B cell (primary cell): Measurements from ENCODE around the gene JUNB. TPM values are rescaled to one million over a fixed set of nuclear protein-coding genes. Genes with fewer than 3 reads are reported as not detected.

Experiments used
- ATAC-seq: fragments of 200-7000 bp; cut with Tn5 transposase; one replicate; pipeline ENCODE4 v1.10.0; 2021; ENCODE audit warnings: low read depth, mild to moderate bottlenecking, moderate number of reproducible peaks, moderate library complexity
- CTCF ChIA-PET: fragments of 350-600 bp; sonication (Branson Sonifier 250); formaldehyde crosslinking; loops from one replicate; lab custom pipeline; 2021; ENCODE audit warnings: antibody characterized with exemption, inconsistent platforms; lab: Charles Lee
- POLR2A ChIA-PET: fragments of 350-600 bp; sonication (Branson Sonifier 250); formaldehyde crosslinking; loops from one replicate; lab custom pipeline; 2021; ENCODE audit warnings: antibody characterized with exemption; lab: Charles Lee
- DNase-seq: peaks from one replicate; pipeline ENCODE4 v3.0.0; 2013
- H2AFZ ChIP-seq: 2 replicates; pipeline ENCODE4 v1.6.1; 2012; ENCODE audit warnings: mild to moderate bottlenecking, low read depth, low read length; ENCODE audit not compliant: insufficient read depth, poor library complexity, severe bottlenecking
- H3K27ac ChIP-seq, 2 donors: 1 replicate in 1 of 2; 2 replicates in 1 of 2; pipeline ENCODE4 v1.5.1; 2012 to 2013; ENCODE audit warnings: low read length in 2 of 2, mild to moderate bottlenecking in 2 of 2, moderate library complexity in 1 of 2
- H3K27me3 ChIP-seq, 4 experiments: fragments of 200-600 bp in 1 of 4; sonication (generic) in 1 of 4; replicated peaks in 1 of 4; 1 replicate in 2 of 4; 2 replicates in 2 of 4; pipeline versions ENCODE4 v1.6.1 to v1.7.0; 2013 to 2016; ENCODE audit warnings: low read length in 3 of 4, mild to moderate bottlenecking in 2 of 4, mixed read lengths in 1 of 4, moderate library complexity in 1 of 4; ENCODE audit not compliant: insufficient read depth in 4 of 4, control insufficient read depth in 3 of 4; ENCODE audit errors: control extremely low read depth in 1 of 4
- H3K36me3 ChIP-seq, 2 experiments: replicated peaks in 1 of 2; 1 replicate in 1 of 2; 2 replicates in 1 of 2; pipeline versions ENCODE4 v1.6.1 to v1.7.1; 2013; ENCODE audit warnings: low read length in 1 of 2; ENCODE audit not compliant: insufficient read depth in 2 of 2, control insufficient read depth in 1 of 2; ENCODE audit errors: control extremely low read depth in 1 of 2, extremely low read depth in 1 of 2
- H3K4me1 ChIP-seq, 2 donors: fragments of 200-600 bp in 1 of 2; sonication (generic) in 1 of 2; 1 replicate in 1 of 2; 2 replicates in 1 of 2; pipeline versions ENCODE4 v1.5.1 to v1.6.1; 2013 to 2017; ENCODE audit warnings: low read length in 2 of 2; ENCODE audit not compliant: control insufficient read depth in 2 of 2, insufficient read depth in 2 of 2
- H3K4me2 ChIP-seq: replicated peaks from 2 replicates; pipeline ENCODE3; 2012; ENCODE audit warnings: mild to moderate bottlenecking, low read depth, low read length; ENCODE audit not compliant: poor library complexity, severe bottlenecking
- H3K4me3 ChIP-seq, 5 experiments: fragments of 200-600 bp in 1 of 5; sonication (generic) in 1 of 5; 1 replicate in 3 of 5; 2 replicates in 2 of 5; pipeline versions ENCODE4 v1.5.1 to v1.7.0; 2011 to 2016; ENCODE audit warnings: low read length in 4 of 5, mild to moderate bottlenecking in 4 of 5, low read depth in 2 of 5, control low read depth in 1 of 5, moderate library complexity in 1 of 5; ENCODE audit not compliant: insufficient read depth in 1 of 5; ENCODE audit errors: control extremely low read depth in 1 of 5, extremely low read depth in 1 of 5
- H3K79me2 ChIP-seq: fragments of 200-600 bp; sonication (generic); one replicate; pipeline ENCODE4 v1.6.0; 2016; ENCODE audit warnings: low read length; ENCODE audit not compliant: control insufficient read depth, insufficient read depth
- H3K9ac ChIP-seq: fragments of 200-600 bp; sonication (generic); 2 replicates; pipeline ENCODE4 v1.6.1; 2017; ENCODE audit warnings: mild to moderate bottlenecking, low read length, moderate library complexity
- H3K9me3 ChIP-seq, 3 donors: one replicate each; pipeline versions ENCODE4 v1.6.1 to v1.7.1; 2013; ENCODE audit warnings: low read length in 2 of 3; ENCODE audit not compliant: control insufficient read depth in 2 of 3, insufficient read depth in 1 of 3; ENCODE audit errors: control extremely low read depth in 1 of 3
- H4K20me1 ChIP-seq: 2 replicates; pipeline ENCODE4 v1.6.0; 2012; ENCODE audit warnings: mild to moderate bottlenecking, low read length; ENCODE audit not compliant: insufficient read depth, control insufficient read depth, poor library complexity, severe bottlenecking
- H3K27ac Mint-ChIP-seq: one replicate; pipeline ENCODE4 v1.8.0; 2021; ENCODE audit warnings: mixed read lengths
- H3K27me3 Mint-ChIP-seq: one replicate; pipeline ENCODE4 v1.8.0; 2021; ENCODE audit warnings: mixed read lengths
- H3K4me1 Mint-ChIP-seq: one replicate; pipeline ENCODE4 v1.8.0; 2021; ENCODE audit warnings: mixed read lengths
- H3K4me3 Mint-ChIP-seq: one replicate; pipeline ENCODE4 v1.8.0; 2021; ENCODE audit warnings: mixed read lengths
- H3K9me3 Mint-ChIP-seq: one replicate; pipeline ENCODE4 v1.8.0; 2022; ENCODE audit warnings: mixed read lengths; ENCODE audit not compliant: insufficient read depth
- CTCF ChIP-seq: fragments of 200-600 bp; IDR thresholded peaks from one replicate; pipeline ENCODE4 v1.8.0; 2022; ENCODE audit warnings: antibody characterized with exemption, mild to moderate bottlenecking
- EZH2 ChIP-seq: IDR thresholded peaks from 2 replicates; pipeline ENCODE4 v1.6.1; 2012; ENCODE audit warnings: borderline replicate concordance, low read depth, mild to moderate bottlenecking, moderate library complexity, low read length; ENCODE audit not compliant: insufficient read depth, poor library complexity, severe bottlenecking
- WGBS: methylation state at CpG from one replicate; pipeline ENCODE4 v1.1.5; 2013; ENCODE audit warnings: missing lambda C conversion rate; ENCODE audit not compliant: insufficient coverage; 5-methylcytosine and 5-hydroxymethylcytosine counted together
- intact Hi-C: fragments of 100-400 bp; cut with micrococcal nuclease; formaldehyde crosslinking; loops from one replicate; pipeline ENCODE4 v1.10.0; 2022
- polyA plus RNA-seq: library from polyadenylated mRNA; depleted of rRNA; stranded (reverse); fragments of >200 nt; gene quantifications from 2 replicates; pipeline ENCODE4 v1.2.3, GENCODE V29; 2012
- total RNA-seq, 2 donors: library from RNA; stranded (reverse); fragments of 120-200 nt in 1 of 2; gene quantifications; 1 replicate in 1 of 2; 2 replicates in 1 of 2; pipeline versions ENCODE4 v1.2.3 to v1.2.4, GENCODE V29; 2013 to 2022

JUNB gene
- total and polyA plus RNA-seq, 2 donors (not counting 1 experiment from before 2014, with no cell fraction given), result 206 to 4,055 TPM

GRCh38 chr19:12764698-12765097, 26.6 kb upstream of the JUNB start:
- H3K36me3 ChIP-seq, result peaks cover 0 to 5% of the 10 kb centered on the region in 2 experiments
- TF ChIP-seq CTCF (no peak), EZH2 (no peak)
- H3K9me3 ChIP-seq, result peaks cover 0 to 7% (median 0%) of the 10 kb centered on the region in 3 donors
- H3K4me1 ChIP-seq, result peaks cover 6 to 8% of the 10 kb centered on the region in 2 donors
- 97% methylated on average over 16 of the region's 16 CpGs for WGBS
- H2AFZ ChIP-seq, result no peak overlapping the region
- H3K79me2 ChIP-seq, result no peaks in the 10 kb centered on the region
- Mint-ChIP-seq H3K9me3 (no peaks in the 10 kb centered on the region), H3K27me3 (no peaks in the 10 kb centered on the region), H3K4me3 (no peak overlapping the region), H3K4me1 (peaks cover 11% of the 10 kb centered on the region), H3K27ac (no peak overlapping the region)
- ATAC-seq, result no peak
- H3K27ac ChIP-seq, result no peak overlapping the region
- ChIA-PET POLR2A (interaction anchor here (0.5 to 1.1 kb wide), 3 partner anchors 72 to 97 kb away, joined by 6 to 7 read pairs (median 6); no protein-coding TSS in a partner anchor), CTCF (interaction anchor here (0.6 to 27.9 kb wide), 10 partner anchors 10 to 711 kb away, joined by 3 to 1147 read pairs (median 8); partner anchors contain the start of genes HOOK2, JUNB, PRDX2 and RNASEH2A)
- DNase-seq, result no peak
- H3K9ac ChIP-seq, result no peak overlapping the region
- intact Hi-C loops, result no loop called here
- H3K27me3 ChIP-seq, result no peaks in the 10 kb centered on the region
- no peak overlapping the region for H3K4me3 ChIP-seq
- H4K20me1 ChIP-seq, result no peaks in the 10 kb centered on the region
- no peak overlapping the region for H3K4me2 ChIP-seq

- peak overlapping the region; percentile 55 for H2AFZ ChIP-seq
- WGBS, result 3% methylated on average over 30 of the region's 30 CpGs
- Mint-ChIP-seq H3K27ac (no peak overlapping the region), H3K9me3 (no peaks in the 10 kb centered on the region), H3K27me3 (no peaks in the 10 kb centered on the region), H3K4me1 (peaks cover 10% of the 10 kb centered on the region), H3K4me3 (no peak overlapping the region)
- no peaks in the 10 kb centered on the region for H3K27me3 ChIP-seq
- peak overlapping the region; percentile 67 for H3K4me2 ChIP-seq
- peaks cover 0 to 5% of the 10 kb centered on the region in 2 experiments for H3K36me3 ChIP-seq
- H3K79me2 ChIP-seq, result no peaks in the 10 kb centered on the region
- DNase-seq (peak; percentile 87), ATAC-seq (peak; percentile 65)
- ChIA-PET POLR2A (interaction anchor here (0.5 to 2.3 kb wide), 6 partner anchors 22 to 184 kb away, joined by 3 to 8 read pairs (median 4); no protein-coding TSS in a partner anchor), CTCF (interaction anchor here (0.6 to 27.9 kb wide), 29 partner anchors 9 to 422 kb away, joined by 3 to 1147 read pairs (median 4); partner anchors contain the start of genes DNASE2, FARSA, GCDH and GET3)
- intact Hi-C loops, result loop anchor here (1.0 kb wide), 2 partner anchors 30 to 81 kb away; no protein-coding TSS in a partner anchor
- TF ChIP-seq EZH2 (no peak), CTCF (peak; percentile 90)
- H4K20me1 ChIP-seq, result no peaks in the 10 kb centered on the region
- H3K9ac ChIP-seq, result no peak overlapping the region
- H3K9me3 ChIP-seq, result peaks cover 0 to 7% (median 0%) of the 10 kb centered on the region in 3 donors
- peaks cover 6 to 8% of the 10 kb centered on the region in 2 donors for H3K4me1 ChIP-seq
- no peak overlapping the region for H3K4me3 ChIP-seq
- no peak overlapping the region for H3K27ac ChIP-seq
Observed at GRCh38 chr19:12766051-12766521, 25.2 kb upstream of the JUNB start.
